IMR-90 (cell line): ENCODE data around the gene USP6NL. TPM values are rescaled to one million over a fixed set of nuclear protein-coding genes. Genes with fewer than 3 reads are reported as not detected.

Experiments used
- ATAC-seq: fragments of 200-7000 bp; cut with Tn5 transposase; 2 replicates; pipeline ENCODE4 v1.9.1; 2020; ENCODE audit warnings: low read depth, mild to moderate bottlenecking, moderate library complexity
- BruUV-seq: library from RNA; stranded (reverse); fragments of 400-500 nt; replicated peaks from 2 replicates; lab custom pipeline; 2021; lab: Mats Ljungman, UMichigan
- CTCF ChIA-PET: fragments of 300-600 bp; formaldehyde crosslinking; extraction: SDS; loops from one replicate; lab custom pipeline; 2021; ENCODE audit warnings: antibody characterized with exemption; lab: Yijun Ruan, JAX
- POLR2A ChIA-PET: fragments of 300-600 bp; sonication (Branson Sonifier 250); formaldehyde crosslinking; loops from one replicate; lab custom pipeline; 2022; ENCODE audit warnings: antibody characterized with exemption; ENCODE audit not compliant: unreplicated experiment; lab: Charles Lee
- DNase-seq: peaks from one replicate; pipeline ENCODE4 v3.0.0; 2013
- H2AFZ ChIP-seq: replicated peaks from 2 replicates; pipeline ENCODE3; 2013; ENCODE audit warnings: low read length, mild to moderate bottlenecking; ENCODE audit not compliant: poor library complexity
- H2AK5ac ChIP-seq: 2 replicates; pipeline ENCODE4 v1.6.1; 2013; ENCODE audit warnings: low read depth, low read length, inconsistent platforms
- H2AK9ac ChIP-seq: replicated peaks from 2 replicates; pipeline ENCODE3; 2013; ENCODE audit warnings: mild to moderate bottlenecking, low read depth, low read length, moderate library complexity; ENCODE audit not compliant: poor library complexity
- H2BK120ac ChIP-seq: 2 replicates; pipeline ENCODE4 v1.6.1; 2013; ENCODE audit warnings: low read depth, low read length, inconsistent platforms
- H2BK15ac ChIP-seq: 3 replicates; pipeline ENCODE4 v1.6.1; 2013; ENCODE audit warnings: low read depth, low read length, inconsistent platforms
- H2BK20ac ChIP-seq: 2 replicates; pipeline ENCODE4 v1.6.1; 2013; ENCODE audit warnings: low read depth, mild to moderate bottlenecking, inconsistent platforms, low read length, moderate library complexity
- H2BK5ac ChIP-seq: 2 replicates; pipeline ENCODE4 v1.6.1; 2013; ENCODE audit warnings: mild to moderate bottlenecking, low read depth, low read length, inconsistent platforms; ENCODE audit not compliant: poor library complexity, severe bottlenecking
- H3K14ac ChIP-seq: replicated peaks from 2 replicates; pipeline ENCODE4 v1.6.1; 2013; ENCODE audit warnings: low read depth, low read length, inconsistent platforms
- H3K18ac ChIP-seq: 2 replicates; pipeline ENCODE4 v1.6.1; 2013; ENCODE audit warnings: low read depth, low read length, control low read depth
- H3K23ac ChIP-seq: 2 replicates; pipeline ENCODE4 v1.6.1; 2013; ENCODE audit warnings: low read depth, low read length, inconsistent platforms
- H3K27ac ChIP-seq: 2 replicates; pipeline ENCODE4 v1.5.1; 2013; ENCODE audit warnings: mild to moderate bottlenecking, control low read depth, low read length; ENCODE audit not compliant: insufficient read depth
- H3K27me3 ChIP-seq: 2 replicates; pipeline ENCODE4 v1.6.1; 2013; ENCODE audit warnings: low read length; ENCODE audit not compliant: control insufficient read depth, insufficient read depth
- H3K36me3 ChIP-seq: 2 replicates; pipeline ENCODE4 v1.6.1; 2013; ENCODE audit warnings: low read length, mixed read lengths; ENCODE audit not compliant: control insufficient read depth, insufficient read depth
- H3K4ac ChIP-seq: 2 replicates; pipeline ENCODE4 v1.6.1; 2013; ENCODE audit warnings: low read depth, low read length, inconsistent platforms
- H3K4me1 ChIP-seq: 2 replicates; pipeline ENCODE4 v1.6.1; 2013; ENCODE audit warnings: low read length, mixed read lengths; ENCODE audit not compliant: control insufficient read depth, insufficient read depth
- H3K4me2 ChIP-seq: 2 replicates; pipeline ENCODE4 v1.6.1; 2013; ENCODE audit warnings: low read depth, mild to moderate bottlenecking, control low read depth, low read length, moderate library complexity
- H3K4me3 ChIP-seq: 2 replicates; pipeline ENCODE4 v1.5.1; 2013; ENCODE audit warnings: low read depth, mild to moderate bottlenecking, control low read depth, low read length, moderate library complexity; ENCODE audit not compliant: insufficient read depth
- H3K56ac ChIP-seq: 2 replicates; pipeline ENCODE4 v1.6.1; 2013; ENCODE audit warnings: low read length, inconsistent platforms; ENCODE audit not compliant: insufficient read depth; ENCODE audit errors: extremely low read depth
- H3K79me1 ChIP-seq, 2 experiments: 2 replicates each; pipeline ENCODE4 v1.6.1; 2013; ENCODE audit warnings: low read length in 2 of 2, inconsistent platforms in 1 of 2, low read depth in 1 of 2
- H3K9ac ChIP-seq: 2 replicates; pipeline ENCODE4 v1.6.1; 2013; ENCODE audit warnings: low read depth, low read length, control low read depth
- H3K9me1 ChIP-seq: 2 replicates; pipeline ENCODE4 v1.6.1; 2013; ENCODE audit warnings: low read length, inconsistent platforms; ENCODE audit not compliant: insufficient read depth
- H3K9me3 ChIP-seq: 2 replicates; pipeline ENCODE4 v1.6.1; 2013; ENCODE audit warnings: low read length; ENCODE audit not compliant: control insufficient read depth, insufficient read depth
- H4K20me1 ChIP-seq: 2 replicates; pipeline ENCODE4 v1.6.1; 2013; ENCODE audit warnings: low read length, inconsistent platforms; ENCODE audit not compliant: insufficient read depth
- H4K5ac ChIP-seq: 2 replicates; pipeline ENCODE4 v1.6.1; 2013; ENCODE audit warnings: mild to moderate bottlenecking, low read depth, low read length, control low read depth
- H4K8ac ChIP-seq, 2 experiments: 2 replicates each; pipeline ENCODE4 v1.6.1; 2013; ENCODE audit warnings: low read depth in 2 of 2, low read length in 2 of 2, control low read depth in 1 of 2, inconsistent platforms in 1 of 2
- H4K91ac ChIP-seq: 2 replicates; pipeline ENCODE4 v1.6.1; 2013; ENCODE audit warnings: low read depth, low read length, inconsistent platforms; ENCODE audit not compliant: insufficient read depth
- CHD1 ChIP-seq: IDR thresholded peaks from 2 replicates; pipeline ENCODE4 v1.6.1; 2012; ENCODE audit warnings: low read depth, low read length, improper control_type of control experiment
- ELK1 ChIP-seq: fragments of 150-350 bp; IDR thresholded peaks from 2 replicates; pipeline ENCODE4 v1.6.1; 2016; ENCODE audit warnings: low read depth, mild to moderate bottlenecking, low read length, moderate library complexity, borderline replicate concordance
- FOS ChIP-seq: fragments of 150-350 bp; IDR thresholded peaks from 2 replicates; pipeline ENCODE4 v1.6.1; 2016; ENCODE audit warnings: low read depth, low read length
- MAFK ChIP-seq: IDR thresholded peaks from 2 replicates; pipeline ENCODE4 v1.6.1; 2012; ENCODE audit warnings: low read depth, low read length, improper control_type of control experiment
- MAZ ChIP-seq: IDR thresholded peaks from 2 replicates; pipeline ENCODE4 v1.6.1; 2012; ENCODE audit warnings: low read depth, mild to moderate bottlenecking, low read length, improper control_type of control experiment, moderate library complexity, borderline replicate concordance
- MXI1 ChIP-seq: IDR thresholded peaks from 2 replicates; pipeline ENCODE4 v1.6.1; 2012; ENCODE audit warnings: low read depth, mild to moderate bottlenecking, low read length, moderate library complexity, borderline replicate concordance
- RAD21 ChIP-seq: IDR thresholded peaks from 2 replicates; pipeline ENCODE4 v1.6.1; 2012; ENCODE audit warnings: low read length, improper control_type of control experiment
- RFX5 ChIP-seq: IDR thresholded peaks from 2 replicates; pipeline ENCODE4 v1.8.0; 2012; ENCODE audit warnings: low read depth, mild to moderate bottlenecking, low read length, moderate library complexity
- SMC3 ChIP-seq: fragments of 150-350 bp; IDR thresholded peaks from 2 replicates; pipeline ENCODE4 v1.6.1; 2016; ENCODE audit warnings: low read depth, mild to moderate bottlenecking, antibody characterized with exemption, low read length, moderate library complexity
- USF2 ChIP-seq: fragments of 150-350 bp; IDR thresholded peaks from 2 replicates; pipeline ENCODE4 v1.6.1; 2017; ENCODE audit warnings: mild to moderate bottlenecking, antibody characterized with exemption, low read length, low read depth
- WGBS, 2 experiments: methylation state at CpG; one replicate each; pipeline versions ENCODE4 v1.1.5 to v1.1.7; 2013; ENCODE audit warnings: missing lambda C conversion rate in 2 of 2; ENCODE audit not compliant: insufficient read length in 1 of 2; ENCODE audit errors: extremely low coverage in 2 of 2; 5-methylcytosine and 5-hydroxymethylcytosine counted together
- dilution Hi-C: fragments of 300-500 bp; cut with HindIII; formaldehyde crosslinking; loops from one replicate; pipeline ENCODE4 v1.14.3; 2018; ENCODE audit warnings: low sequenced_read_pairs; ENCODE audit not compliant: unreplicated experiment
- in situ Hi-C: fragments of 300-500 bp; cut with MboI; formaldehyde crosslinking; loops from 3 replicates; pipeline ENCODE4 v1.14.3; 2019; ENCODE audit warnings: low sequenced_read_pairs, inconsistent platforms, mixed read lengths
- intact Hi-C: fragments of 100-400 bp; cut with micrococcal nuclease; formaldehyde crosslinking; loops from 2 replicates; pipeline ENCODE4 v1.10.0; 2022
- polyA plus RNA-seq, 3 experiments: library from polyadenylated mRNA; depleted of rRNA; stranded (reverse); fragments of >200 nt; gene quantifications; 2 replicates each; pipeline ENCODE4 v1.2.3, GENCODE V29; 2012; ENCODE audit warnings: low replicate concordance in 1 of 3
- total RNA-seq: library from RNA; depleted of rRNA; stranded (reverse); fragments of >200 nt; gene quantifications from 2 replicates; pipeline ENCODE4 v1.2.3, GENCODE V29; 2012

USP6NL gene
- total and polyA plus RNA-seq, 2 of the 4 experiments (the other 2 are of a cell fraction): 7.8 to 9.1 TPM

DNA sequence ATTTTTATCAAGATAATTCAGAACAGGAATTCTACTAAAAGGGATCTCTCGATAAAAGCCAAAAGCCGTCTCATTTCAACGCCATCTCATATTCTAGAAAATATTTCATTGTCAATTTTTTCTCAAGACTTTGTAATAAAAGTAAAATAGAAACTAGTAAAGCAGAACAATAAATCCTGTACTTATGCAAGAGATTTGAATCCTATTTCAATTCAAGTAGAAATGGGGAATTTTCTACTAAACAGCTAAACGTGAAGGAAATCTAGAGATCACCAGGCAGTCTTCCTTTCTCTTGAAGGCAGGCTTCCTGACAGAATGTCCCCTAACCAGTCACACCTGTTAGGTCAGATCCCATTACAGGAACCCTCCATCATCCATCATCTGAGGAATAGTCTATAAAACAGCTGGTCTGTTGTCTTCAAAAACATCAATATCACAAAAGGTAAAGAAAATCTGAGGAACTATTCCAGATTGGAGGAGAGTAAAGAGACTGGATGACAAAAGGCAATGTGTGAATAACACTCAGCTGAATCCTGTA lies 23.7 kb downstream of the USP6NL start:
- Histone ChIP-seq H3K9me3 (peaks cover 2% of the 10 kb centered on the region; the same call in 1 of the 2 replicates), H3K18ac (no peak overlapping the region), H3K27ac (no peak overlapping the region), H4K91ac (no peak overlapping the region), H3K9ac (no peak overlapping the region), H2BK120ac (no peak overlapping the region), H4K20me1 (no peaks in the 10 kb centered on the region), H4K8ac (no peak overlapping the region), H2BK20ac (no peak overlapping the region), H3K4me2 (no peak overlapping the region), H3K9me1 (no peaks in the 10 kb centered on the region), H4K5ac (no peak overlapping the region), H2BK5ac (no peak overlapping the region), H3K14ac (no peak overlapping the region), H2AK5ac (no peak overlapping the region), H3K36me3 (no peaks in the 10 kb centered on the region; the same call in 1 of the 2 replicates), H3K4ac (no peak overlapping the region), H3K79me1 (peaks cover 10 to 24% of the 10 kb centered on the region in 2 experiments; a peak in 3 of 4 replicates), H3K4me3 (no peak overlapping the region), H3K23ac (no peak overlapping the region), H3K56ac (no peak overlapping the region), H2AK9ac (no peak overlapping the region), H3K27me3 (no peaks in the 10 kb centered on the region), H2AFZ (no peak overlapping the region), H2BK15ac (no peak overlapping the region), H3K4me1 (no peaks in the 10 kb centered on the region)
- WGBS, 2 experiments: no CpG with 5 or more reads among the region's 4 CpGs
- DNase-seq (no peak), ATAC-seq (no peak)
- intact Hi-C loops: no loop called here
- TF ChIP-seq RAD21 (no peak), SMC3 (no peak), MAFK (no peak), USF2 (no peak), FOS (no peak), MAZ (no peak), CHD1 (no peak), MXI1 (no peak), RFX5 (no peak), ELK1 (no peak)
- in situ Hi-C loops: no loop called here
- dilution Hi-C loops: no loop called here
- CTCF ChIA-PET: no interaction called here
- POLR2A ChIA-PET: no interaction called here
- no TSS peak for BruUV-seq
